Sigmoid colon (tissue), 4 donors: ENCODE results near the gene FOXL2NB.

ENCODE experiments used
- CTCF ChIP-seq, 4 experiments: fragments of 450-650 bp in 3 of 4; fragments of 200-600 bp in 1 of 4; IDR thresholded peaks; one replicate each; pipeline ENCODE4 v1.5.1; 2016 to 2019; ENCODE audit warnings: antibody characterized with exemption in 4 of 4, mild to moderate bottlenecking in 3 of 4, moderate library complexity in 2 of 4
- EP300 ChIP-seq, 4 donors: sonication (generic); formaldehyde crosslinking; IDR thresholded peaks; one replicate each; pipeline ENCODE4 v1.6.1; 2017; ENCODE audit warnings: antibody characterized with exemption in 4 of 4

GRCh38 chr3:138941259-138941885, 5.6 kb upstream of the FOXL2NB start:
- TF ChIP-seq EP300 (IDR thresholded peaks at IDR 0.05): no peak
- TF ChIP-seq CTCF (IDR thresholded peaks at IDR 0.05): no peak
